ENCODE results near the gene HACL1.

GRCh38 chr3:15576475-15576874, 24.9 kb downstream of the HACL1 start:
- TF ChIP-seq CTCF (IDR thresholded peaks at IDR 0.05; ENCODE audit: extremely low read depth in 1 of 2, insufficient read depth in 1 of 2, low read depth in 1 of 2, low read length in 2 of 2) (no peak), POLR2A (IDR thresholded peaks at IDR 0.05; ENCODE audit: low read depth, low read length) (no peak), POLR2AphosphoS5 (IDR thresholded peaks at IDR 0.05; ENCODE audit: insufficient read depth, low read depth, low read length) (no peak), JUN (IDR thresholded peaks at IDR 0.05; ENCODE audit: borderline replicate concordance, insufficient read depth, insufficient read length, low read depth) (no peak), EZH2 (IDR thresholded peaks at IDR 0.05; ENCODE audit: borderline replicate concordance, low read depth, low read length, severe bottlenecking) (no peak), MYC (IDR thresholded peaks at IDR 0.05; ENCODE audit: low read depth, low read length) (no peak), FOS (IDR thresholded peaks at IDR 0.05; ENCODE audit: borderline replicate concordance, insufficient read depth, low read length) (no peak)
- TF ChIP-seq, protein P1, sequence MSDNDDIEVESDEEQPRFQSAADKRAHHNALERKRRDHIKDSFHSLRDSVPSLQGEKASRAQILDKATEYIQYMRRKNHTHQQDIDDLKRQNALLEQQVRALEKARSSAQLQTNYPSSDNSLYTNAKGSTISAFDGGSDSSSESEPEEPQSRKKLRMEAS (IDR thresholded peaks at IDR 0.05; ENCODE audit: insufficient read depth, insufficient read length) = no peak
